Hematopoietic multipotent progenitor cell (in vitro differentiated cells): Measurements from ENCODE around the gene NDRG3. TPM values are rescaled to one million over a fixed set of nuclear protein-coding genes. Genes with fewer than 3 reads are reported as not detected.
"Not testable (repeated sequence)": the region's sequence is repeated elsewhere in the genome, so short reads cannot be mapped to it uniquely, and the experiment has no call there.

Experiments used
- DNase-seq, 3 donors: peaks; one replicate each; pipeline ENCODE4 v3.0.0-alpha.2; 2011 to 2015; ENCODE audit warnings: low read depth in 2 of 3, low spot score in 2 of 3
- total RNA-seq: library from RNA; depleted of rRNA; stranded (reverse); fragments of >200 nt; gene quantifications from one replicate; pipeline ENCODE4 v1.2.3, GENCODE V29; 2012

Gene NDRG3
- total RNA-seq, 1 donor: 16.7 TPM

- DNase-seq: no peak
Observed at GRCh38 chr20:36703530-36703929, 42.4 kb downstream of the NDRG3 start.

DNA sequence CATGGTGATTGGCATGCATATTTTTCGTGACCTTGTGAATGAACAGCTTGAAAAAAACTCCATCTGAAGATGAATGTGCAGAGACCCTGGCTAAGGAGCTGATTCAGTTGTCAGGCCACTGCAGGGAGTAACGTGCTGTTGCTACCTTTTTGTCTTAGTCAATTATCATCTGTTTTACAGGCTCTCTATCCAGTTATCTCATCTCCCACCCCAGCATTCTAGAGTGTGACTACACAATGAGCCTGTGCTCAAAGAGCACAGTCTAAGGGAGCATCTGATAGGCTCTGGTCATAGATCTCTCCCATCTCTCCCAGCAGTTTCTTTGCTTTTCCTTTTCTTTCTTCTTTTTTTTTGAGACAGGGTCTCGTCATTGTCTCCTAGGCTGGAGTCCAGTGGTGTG, 45.5 kb downstream of the NDRG3 start:
- no peak for DNase-seq

DNA sequence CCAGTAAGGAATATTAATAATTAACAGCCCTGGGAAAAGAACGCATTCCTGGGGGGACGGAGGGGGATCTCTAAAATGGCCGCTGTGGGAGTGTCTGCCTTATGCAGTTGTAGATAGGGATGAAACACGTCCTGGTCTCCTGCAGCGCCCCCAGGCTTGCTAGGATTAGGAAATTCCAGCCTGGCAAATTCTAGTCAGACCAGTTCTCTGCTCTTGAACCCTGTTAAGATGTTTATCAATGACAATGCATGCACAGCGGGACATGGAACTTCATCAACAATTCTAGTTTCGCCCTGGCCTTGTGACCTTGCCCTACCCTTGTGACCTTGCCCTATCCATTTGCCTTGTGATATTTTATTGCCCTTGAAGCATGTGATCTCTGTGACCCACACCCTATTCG, 50.4 kb downstream of the NDRG3 start:
- not testable (repeated sequence) for DNase-seq

- DNase-seq: no peak
Observed at GRCh38 chr20:36688630-36689029, 57.3 kb downstream of the NDRG3 start.

DNA sequence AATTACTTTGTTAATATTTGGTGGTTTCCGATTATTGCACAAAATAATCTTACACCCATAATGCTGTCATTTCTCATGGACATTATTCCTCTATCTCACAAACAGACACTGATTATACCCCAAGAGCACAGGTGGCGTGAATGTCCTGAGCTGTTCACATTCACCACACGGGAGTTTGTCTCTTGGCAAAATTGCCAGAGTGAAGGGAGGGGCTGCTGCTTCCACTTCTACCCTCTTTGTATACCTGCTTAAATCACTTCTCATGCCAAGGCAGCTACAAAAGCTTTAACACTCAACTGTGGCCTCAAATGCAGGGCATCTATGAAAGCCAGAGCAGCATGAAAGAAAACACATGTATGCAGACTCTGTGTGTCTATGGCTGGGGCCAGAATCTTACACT, 58.0 kb downstream of the NDRG3 start:
- DNase-seq: no peak

GRCh38 chr20:36686944-36687343, 58.9 kb downstream of the NDRG3 start:
- no peak for DNase-seq

- no peak for DNase-seq
Observed at GRCh38 chr20:36686504-36686903, 59.4 kb downstream of the NDRG3 start.

DNA sequence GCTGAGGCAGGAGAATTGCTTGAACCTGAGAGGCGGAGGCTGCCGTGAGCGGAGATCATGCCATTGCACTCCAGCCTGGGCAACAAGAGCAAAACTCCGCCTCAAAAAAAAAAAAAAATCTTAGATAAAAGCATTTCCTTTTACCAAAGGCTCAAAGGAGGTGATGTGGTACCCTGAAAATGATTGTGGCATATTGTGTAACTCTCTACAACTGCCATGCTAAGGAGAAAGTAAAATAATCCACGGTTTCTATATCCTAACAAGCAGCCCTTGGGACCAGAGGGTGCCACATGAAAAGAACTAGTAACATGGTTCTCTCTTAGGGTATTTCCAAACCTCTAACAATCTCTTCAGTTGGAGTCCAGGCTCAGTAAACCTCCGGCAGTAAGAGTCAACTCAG, 61.1 kb downstream of the NDRG3 start:
- no peak for DNase-seq

- no peak for DNase-seq
Observed at GRCh38 chr20:36682311-36682710, 63.6 kb downstream of the NDRG3 start.

DNA sequence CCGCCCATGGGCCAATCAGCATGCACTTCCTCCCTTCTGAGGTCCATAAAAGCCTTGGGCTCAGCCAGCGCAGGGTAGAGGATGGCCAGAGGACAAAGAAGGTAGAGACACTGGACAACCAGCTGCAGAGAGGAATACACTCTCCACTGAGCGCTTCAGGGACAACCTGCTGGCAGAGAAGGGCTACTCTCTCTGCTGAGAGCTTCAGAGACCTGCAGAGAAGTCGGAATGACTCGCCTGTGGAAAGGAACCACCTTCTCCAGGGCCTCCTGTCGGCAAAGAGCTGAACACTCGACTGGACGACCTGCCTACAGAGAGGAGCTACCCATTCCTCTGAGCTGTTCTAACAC, 68.5 kb downstream of the NDRG3 start:
- DNase-seq: no peak

- peak in 1 of 3 donors; percentile 11 for DNase-seq
Observed at GRCh38 chr20:36676701-36677421, 69.0 kb downstream of the NDRG3 start.

- DNase-seq: not testable (repeated sequence)
Observed at GRCh38 chr20:36675545-36675944, 70.3 kb downstream of the NDRG3 start.

DNA sequence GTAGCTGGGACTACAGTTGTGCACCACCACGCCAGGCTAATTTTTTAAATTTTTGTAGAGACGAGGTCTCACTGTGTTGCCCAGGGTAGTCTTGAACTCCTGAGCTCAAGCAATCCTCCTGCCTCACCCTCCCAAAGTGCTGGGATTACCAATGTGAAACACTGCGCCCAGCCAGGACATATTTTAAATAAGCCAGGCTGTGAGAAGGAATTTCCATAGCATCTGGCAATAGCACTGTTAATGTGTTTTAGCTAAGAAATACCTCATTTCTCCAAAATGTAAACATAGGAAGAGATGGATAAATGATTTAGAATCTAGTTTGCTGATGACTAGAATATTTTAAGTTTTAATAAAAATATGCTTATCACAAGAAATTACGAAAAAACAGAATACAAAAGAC, 72.9 kb downstream of the NDRG3 start:
- no peak for DNase-seq

GRCh38 chr20:36670665-36671357, 75.1 kb downstream of the NDRG3 start:
- DNase-seq: no peak

DNA sequence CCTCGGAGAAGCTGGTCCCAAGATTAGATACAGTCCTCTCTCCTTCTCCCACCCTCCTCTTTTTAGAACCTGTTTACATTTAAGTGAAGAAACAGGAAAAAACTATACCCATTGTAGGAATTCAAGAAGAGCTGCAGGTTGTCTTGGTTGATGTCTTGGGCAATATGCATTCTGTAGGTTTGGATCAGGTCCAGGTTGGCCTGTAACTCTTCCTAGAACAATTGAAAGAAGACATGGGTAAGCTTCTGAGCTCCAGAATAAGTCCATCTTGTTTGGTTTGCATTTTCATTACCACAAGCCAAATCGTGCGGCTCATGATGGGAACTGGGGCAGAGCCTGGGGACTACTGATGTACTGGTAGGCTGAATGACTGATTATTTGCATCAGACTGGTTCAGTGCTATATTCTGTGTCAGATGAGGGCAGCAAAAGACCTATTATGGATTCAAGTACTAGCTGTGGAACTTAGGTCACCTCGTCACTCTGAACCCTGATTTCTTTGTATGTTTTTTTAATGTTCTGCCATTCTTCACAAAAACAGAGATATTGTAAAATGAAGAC, 79.6 kb downstream of the NDRG3 start:
- DNase-seq: peak in 2 of 3 donors; percentile 9 to 50

- DNase-seq: no peak
Observed at GRCh38 chr20:36663031-36663430, 82.9 kb downstream of the NDRG3 start.

GRCh38 chr20:36658300-36658699, 87.6 kb downstream of the NDRG3 start:
- peak in 2 of 3 donors; percentile 12 to 32 for DNase-seq

DNA sequence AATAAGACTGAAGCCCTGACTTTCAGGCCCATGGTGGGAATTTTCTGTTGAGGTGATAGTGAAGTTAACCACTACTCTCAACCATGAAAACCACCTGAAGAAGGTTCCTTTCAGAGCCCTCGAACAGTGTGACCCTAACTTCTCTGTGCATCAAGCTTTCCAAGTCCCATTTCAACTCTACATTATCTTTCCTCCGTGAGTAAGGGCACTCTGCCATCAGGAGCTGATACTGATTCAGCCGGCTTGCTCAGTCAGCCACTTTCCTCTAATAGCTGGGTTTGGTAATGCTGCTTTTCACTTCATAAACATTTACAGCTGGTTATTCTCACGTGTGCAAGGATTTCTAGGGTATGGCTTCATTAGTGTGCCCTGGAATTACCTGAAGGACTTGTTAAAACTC, 89.2 kb downstream of the NDRG3 start:
- DNase-seq: no peak

- no peak for DNase-seq
Observed at GRCh38 chr20:36655004-36655403, 90.9 kb downstream of the NDRG3 start.

DNA sequence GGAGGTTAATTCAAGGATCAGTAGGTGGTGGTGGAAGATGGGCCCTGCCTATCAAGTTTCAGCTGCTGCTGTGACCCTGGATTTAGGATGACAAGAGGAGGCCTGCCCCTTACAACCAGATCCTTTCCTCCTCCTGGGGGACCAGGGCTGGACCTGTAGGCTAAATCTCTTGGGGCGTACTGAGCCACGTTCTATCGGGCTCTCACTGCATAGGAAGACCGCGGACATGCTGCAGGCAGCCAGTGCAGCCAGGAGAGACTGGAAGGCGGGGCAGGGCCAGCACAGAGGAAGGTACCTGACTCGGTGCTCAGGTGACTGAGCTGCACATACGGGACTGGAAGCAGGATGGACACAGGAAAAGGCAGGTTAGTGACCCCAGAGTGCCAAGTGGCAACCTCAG, 91.4 kb downstream of the NDRG3 start:
- no peak for DNase-seq

DNA sequence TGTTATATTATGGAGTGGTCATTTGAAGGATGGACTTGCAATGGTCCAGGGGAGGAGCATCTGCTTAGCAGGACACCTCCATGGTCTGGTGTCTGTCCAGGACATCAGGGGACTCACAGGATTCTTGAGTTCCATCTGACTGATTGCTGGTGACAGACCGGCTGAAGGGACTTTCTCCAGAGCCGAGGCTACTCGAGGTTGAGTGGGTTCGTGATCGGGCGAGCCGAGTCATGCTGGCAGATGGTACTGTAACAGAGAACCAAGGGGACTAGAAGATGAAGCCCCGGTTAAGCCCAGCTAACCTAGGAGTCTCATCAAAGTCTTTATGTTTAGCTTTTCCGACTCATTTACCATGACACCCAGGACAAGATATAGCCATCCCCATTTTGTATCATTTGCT, 92.4 kb downstream of the NDRG3 start:
- no peak for DNase-seq
